ENCODE data around the gene PRPSAP2.
"Not testable (repeated sequence)": the region's sequence is repeated elsewhere in the genome, so short reads cannot be mapped to it uniquely, and the experiment has no call there.

The PRPSAP2 gene

GRCh38 chr17:18946536-18946935 is 88.6 kb downstream of the PRPSAP2 start:
- DNase-seq: no peak

- no peak for DNase-seq
These were observed 89.9 kb downstream of the PRPSAP2 start for GRCh38 chr17:18947866-18948265.

- no peak for DNase-seq
These were observed 90.6 kb downstream of the PRPSAP2 start for GRCh38 chr17:18948476-18949006.

GRCh38 chr17:18949566-18949965 is 91.6 kb downstream of the PRPSAP2 start:
- DNase-seq: no peak

- DNase-seq: no peak
These were observed 92.4 kb downstream of the PRPSAP2 start for GRCh38 chr17:18950346-18950745.

- DNase-seq: no peak
These were observed 93.3 kb downstream of the PRPSAP2 start for GRCh38 chr17:18950944-18951905.

- no peak for DNase-seq
These were observed 94.3 kb downstream of the PRPSAP2 start, which contains the start of gene SLC5A10 for GRCh38 chr17:18951941-18952842. SLC5A10 (plus strand) TSS chr17:18952165; CDS start chr17:18952206, 41 bp downstream.

GRCh38 chr17:18953231-18953728 is 95.3 kb downstream of the PRPSAP2 start:
- no peak for DNase-seq

- no peak for DNase-seq
These were observed 96.4 kb downstream of the PRPSAP2 start for GRCh38 chr17:18954321-18954720.

- DNase-seq: no peak
These were observed 97.1 kb downstream of the PRPSAP2 start for GRCh38 chr17:18955009-18955408.

GRCh38 chr17:18956021-18956420 is 98.1 kb downstream of the PRPSAP2 start:
- DNase-seq: not testable (repeated sequence)

- DNase-seq: no peak
These were observed 98.7 kb downstream of the PRPSAP2 start for GRCh38 chr17:18956581-18956980.

GRCh38 chr17:18957831-18958230 is 99.9 kb downstream of the PRPSAP2 start:
- DNase-seq: no peak

GRCh38 chr17:18958611-18959010 is 100.7 kb downstream of the PRPSAP2 start:
- no peak for DNase-seq

GRCh38 chr17:18959071-18959844 is 101.3 kb downstream of the PRPSAP2 start:
- no peak for DNase-seq

GRCh38 chr17:18959845-18960240 is 101.9 kb downstream of the PRPSAP2 start:
- DNase-seq: no peak

- DNase-seq: no peak
These were observed 102.3 kb downstream of the PRPSAP2 start for GRCh38 chr17:18960241-18960665.

- peak; percentile 85 for DNase-seq
These were observed 103.0 kb downstream of the PRPSAP2 start for GRCh38 chr17:18960803-18961511.

GRCh38 chr17:18961634-18962493 is 103.9 kb downstream of the PRPSAP2 start:
- no peak for DNase-seq

- no peak for DNase-seq
These were observed 104.5 kb downstream of the PRPSAP2 start for GRCh38 chr17:18962494-18962815.
